Coronary artery (tissue), 2 donors: ENCODE results near the gene LHX5.

Experiments used
- DNase-seq: peaks from one replicate; pipeline ENCODE4 v3.0.0-alpha.2; 2017; ENCODE audit warnings: low spot score
- H3K27ac ChIP-seq, 2 donors: fragments of 200-600 bp; sonication (generic); one replicate each; pipeline ENCODE4 v1.5.1; 2016 to 2019
- H3K4me3 ChIP-seq: fragments of 200-600 bp; sonication (generic); 2 replicates; pipeline ENCODE4 v1.5.1; 2016; ENCODE audit warnings: mild to moderate bottlenecking, moderate library complexity
- CTCF ChIP-seq: fragments of 200-600 bp; sonication (generic); IDR thresholded peaks from one replicate; pipeline ENCODE4 v1.5.1; 2019; ENCODE audit warnings: antibody characterized with exemption

LHX5 gene

GRCh38 chr12:113439606-113440030 lies 32.1 kb downstream of the LHX5 start:
- H3K4me3 ChIP-seq: no peak overlapping the region
- H3K27ac ChIP-seq: no peak overlapping the region
- no peak for TF ChIP-seq CTCF
- no peak for DNase-seq

- TF ChIP-seq CTCF: no peak
- no peak for DNase-seq
- no peak overlapping the region for H3K4me3 ChIP-seq
- no peak overlapping the region for H3K27ac ChIP-seq
These were observed 32.4 kb downstream of the LHX5 start for GRCh38 chr12:113439301-113439597.

GRCh38 chr12:113438523-113439300 lies 33.0 kb downstream of the LHX5 start:
- no peak for TF ChIP-seq CTCF
- Histone ChIP-seq H3K4me3 (no peak overlapping the region), H3K27ac (no peak overlapping the region)
- DNase-seq: no peak

- DNase-seq: no peak
- Histone ChIP-seq H3K4me3 (no peak overlapping the region), H3K27ac (no peak overlapping the region)
- no peak for TF ChIP-seq CTCF
These were observed 34.0 kb downstream of the LHX5 start for GRCh38 chr12:113437729-113438100.

- TF ChIP-seq CTCF: no peak
- H3K4me3 ChIP-seq: no peak overlapping the region
- no peak for DNase-seq
- H3K27ac ChIP-seq: no peak overlapping the region
These were observed 34.5 kb downstream of the LHX5 start for GRCh38 chr12:113436993-113437728.

- TF ChIP-seq CTCF: no peak
- Histone ChIP-seq H3K27ac (no peak overlapping the region), H3K4me3 (no peak overlapping the region)
- DNase-seq: no peak
These were observed 35.1 kb downstream of the LHX5 start for GRCh38 chr12:113436586-113436985.

GRCh38 chr12:113435367-113435766 lies 36.3 kb downstream of the LHX5 start:
- no peak overlapping the region for H3K27ac ChIP-seq
- DNase-seq: no peak
- TF ChIP-seq CTCF: no peak
- no peak overlapping the region for H3K4me3 ChIP-seq
